KOPT-K1 (cell line): Measurements from ENCODE around the gene PCDH9.
"Not testable (repeated sequence)": the region's sequence is repeated elsewhere in the genome, so short reads cannot be mapped to it uniquely, and the experiment has no call there.

ENCODE experiments used
- H3K27ac ChIP-seq: fragments of 200-600 bp; sonication (generic); 2 replicates; pipeline ENCODE4 v1.5.1; 2016; ENCODE audit warnings: antibody characterized with exemption, mild to moderate bottlenecking, low read depth, low read length; ENCODE audit not compliant: poor library complexity, severe bottlenecking
- H3K36me3 ChIP-seq: fragments of 200-600 bp; sonication (generic); 2 replicates; pipeline ENCODE4 v1.5.1; 2017; ENCODE audit warnings: antibody characterized with exemption, mild to moderate bottlenecking, low read length, moderate library complexity; ENCODE audit not compliant: insufficient read depth
- H3K9me3 ChIP-seq: fragments of 200-600 bp; sonication (generic); 2 replicates; pipeline ENCODE4 v1.5.1; 2017; ENCODE audit warnings: antibody characterized with exemption, low read length, mild to moderate bottlenecking; ENCODE audit not compliant: insufficient read depth, poor library complexity, severe bottlenecking

PCDH9 gene

DNA sequence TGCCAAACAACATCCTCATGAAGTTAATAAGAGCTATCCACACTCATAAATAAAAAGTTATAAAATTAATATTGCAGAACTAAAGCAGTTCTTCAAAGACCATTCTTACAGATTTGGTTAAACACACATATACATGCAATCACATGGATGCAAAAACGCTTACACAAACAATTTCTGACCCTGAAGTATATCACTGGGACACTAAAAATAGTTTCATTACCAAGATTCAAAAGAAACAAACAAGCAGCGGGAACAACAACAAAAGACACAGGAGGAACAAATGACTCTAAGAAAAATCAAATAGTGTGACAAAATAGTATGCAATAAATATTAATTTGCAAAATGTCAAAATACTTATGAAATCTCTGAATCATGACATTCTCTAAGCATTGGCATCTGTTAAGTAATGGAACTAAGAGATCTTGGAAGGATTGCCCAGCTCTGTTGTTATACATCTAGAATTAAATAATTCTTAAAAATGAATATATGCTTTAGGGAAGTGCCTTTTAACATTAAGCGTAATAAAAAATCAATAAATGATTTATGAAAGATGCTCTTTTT is 132.2 kb downstream of the PCDH9 start:
- no peak overlapping the region for H3K27ac ChIP-seq
- H3K9me3 ChIP-seq: no peaks in the 10 kb centered on the region
- no peaks in the 10 kb centered on the region for H3K36me3 ChIP-seq

DNA sequence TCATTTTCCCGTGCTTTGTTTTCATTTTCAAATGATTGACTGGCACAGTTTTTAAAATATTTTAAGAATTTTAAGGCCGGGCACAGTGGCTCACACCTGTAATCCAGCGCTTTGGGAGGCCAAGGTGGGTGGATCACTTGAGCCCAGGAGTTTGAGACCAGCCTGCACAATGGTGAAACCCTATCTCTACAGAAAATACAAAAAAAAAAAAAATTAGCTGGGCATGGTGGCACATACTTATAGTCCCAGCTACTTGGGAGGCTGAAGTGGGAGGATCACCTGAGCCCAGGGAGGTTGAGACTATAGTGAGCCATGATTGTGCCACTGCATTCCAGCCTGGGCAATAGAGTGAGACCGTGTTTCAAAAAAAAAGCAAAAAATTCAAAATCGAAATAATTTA is 133.2 kb downstream of the PCDH9 start:
- H3K36me3 ChIP-seq, H3K9me3 ChIP-seq, H3K27ac ChIP-seq: not testable (repeated sequence)

DNA sequence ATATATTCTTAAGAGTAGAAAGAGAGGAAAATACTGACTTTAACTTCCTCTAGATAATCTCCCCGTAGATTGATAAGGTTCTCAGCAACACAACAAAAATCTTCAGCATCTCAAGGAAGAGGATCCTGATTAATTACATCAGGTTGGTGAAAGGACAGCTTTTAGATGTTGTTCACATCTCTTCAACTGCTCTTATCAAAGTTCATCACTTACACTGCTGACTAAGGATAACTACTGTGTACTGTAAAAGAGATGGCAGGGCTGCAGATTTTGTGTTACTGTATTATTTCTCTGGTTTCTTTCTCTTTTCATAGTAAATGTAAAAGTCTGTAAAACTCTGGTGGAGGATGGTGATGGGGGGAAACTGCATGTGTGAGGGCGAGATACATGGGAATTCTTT is 133.7 kb downstream of the PCDH9 start:
- H3K36me3 ChIP-seq: no peaks in the 10 kb centered on the region
- H3K9me3 ChIP-seq: no peaks in the 10 kb centered on the region
- H3K27ac ChIP-seq: no peak overlapping the region

DNA sequence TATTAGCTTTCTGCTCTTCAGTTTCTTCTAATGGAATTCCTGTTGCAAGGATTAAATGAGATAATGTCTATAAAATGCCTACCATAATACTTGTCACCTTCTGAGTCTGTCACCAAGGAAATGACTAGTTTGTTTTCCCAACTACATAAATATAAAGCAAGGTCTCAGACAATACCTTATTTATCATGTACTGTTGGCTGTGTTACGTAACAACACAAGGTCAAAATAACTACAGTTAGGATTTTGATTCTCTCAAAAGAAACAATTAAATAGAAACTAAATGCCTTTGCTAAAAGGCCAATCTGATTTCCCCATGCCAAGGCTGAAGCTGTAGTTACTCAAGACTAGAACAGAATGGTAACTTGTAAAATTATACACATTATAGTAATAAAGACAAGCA is 134.5 kb downstream of the PCDH9 start:
- no peaks in the 10 kb centered on the region for H3K9me3 ChIP-seq
- no peak overlapping the region for H3K27ac ChIP-seq
- H3K36me3 ChIP-seq: no peaks in the 10 kb centered on the region

DNA sequence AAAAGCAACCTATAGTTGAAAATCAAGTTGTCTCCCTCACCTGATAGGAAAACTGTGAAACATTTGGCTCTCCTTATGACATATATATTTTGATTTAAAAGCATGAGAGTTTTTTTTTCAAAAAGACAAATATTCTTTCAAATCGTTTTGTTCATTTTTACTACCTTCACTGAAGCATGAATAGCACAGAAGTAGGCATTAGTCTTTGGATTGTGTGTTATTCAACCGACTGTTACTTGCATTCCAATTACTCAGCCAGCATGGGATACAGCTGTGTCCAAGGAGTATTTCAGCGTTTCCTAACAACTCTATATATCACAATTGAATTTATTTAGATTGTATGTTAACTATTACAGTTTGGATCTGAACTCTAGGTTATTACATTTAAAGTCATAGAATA is 135.2 kb downstream of the PCDH9 start:
- no peak overlapping the region for H3K27ac ChIP-seq
- H3K36me3 ChIP-seq: no peaks in the 10 kb centered on the region
- no peaks in the 10 kb centered on the region for H3K9me3 ChIP-seq

DNA sequence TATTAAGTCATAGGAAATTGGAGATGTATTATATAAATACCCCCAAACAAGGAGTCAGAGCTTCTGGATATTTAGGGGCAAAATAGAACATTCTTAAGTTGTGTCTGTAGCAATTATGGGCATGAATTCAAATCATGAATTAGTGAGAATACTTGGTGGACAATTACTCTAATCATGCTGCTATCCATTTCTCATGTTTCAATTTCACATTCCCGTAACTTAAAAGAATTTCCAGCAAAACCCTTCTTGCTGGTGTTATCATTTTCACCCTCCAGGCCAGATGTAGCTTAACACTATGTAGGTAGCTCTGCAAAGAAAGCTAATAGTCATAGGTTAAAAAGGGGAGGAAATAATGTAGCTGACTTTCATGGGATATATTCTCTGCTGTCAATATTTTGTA is 136.1 kb downstream of the PCDH9 start:
- H3K36me3 ChIP-seq: no peaks in the 10 kb centered on the region
- H3K27ac ChIP-seq: no peak overlapping the region

DNA sequence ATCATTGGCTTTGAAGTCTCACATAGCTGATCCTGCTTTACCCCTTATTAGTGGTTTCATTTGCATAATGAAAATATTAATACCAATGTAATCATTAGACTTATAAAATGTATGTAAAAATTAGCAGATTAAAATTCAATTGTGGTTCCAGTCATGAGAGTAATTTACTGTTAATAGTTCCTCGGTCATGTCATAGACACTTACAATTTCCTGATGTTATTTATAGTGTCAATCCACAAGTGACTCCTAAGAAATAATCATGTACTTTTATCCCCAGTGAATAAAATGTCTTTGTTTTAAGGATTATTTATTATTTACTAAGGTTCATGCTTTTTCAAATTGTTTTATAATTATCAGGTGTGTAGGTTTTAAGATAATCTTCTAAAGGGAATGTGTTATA is 138.5 kb downstream of the PCDH9 start:
- H3K36me3 ChIP-seq: no peaks in the 10 kb centered on the region
- H3K27ac ChIP-seq: no peak overlapping the region
- no peaks in the 10 kb centered on the region for H3K9me3 ChIP-seq

More for the DNA sequence above, 136.1 kb downstream of the PCDH9 start:
- no peaks in the 10 kb centered on the region for H3K9me3 ChIP-seq

DNA sequence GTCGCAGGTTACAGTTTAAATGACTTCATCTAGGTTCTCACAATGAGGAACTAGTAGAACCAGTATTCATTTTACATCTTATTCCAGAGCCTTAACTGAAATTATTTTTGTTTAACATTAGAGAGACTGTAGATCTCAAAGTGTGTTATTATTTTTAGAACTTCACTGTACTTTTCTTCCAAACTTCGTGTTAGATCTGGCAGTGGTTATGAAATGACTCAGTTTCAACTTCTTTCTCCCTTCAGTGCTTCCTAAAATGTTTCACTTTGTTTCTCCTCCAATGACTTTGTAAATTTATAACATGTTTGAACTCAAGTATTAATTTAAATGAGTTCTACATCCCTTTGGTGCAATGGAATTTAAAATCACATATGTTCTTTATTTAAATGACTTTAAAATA is 139.3 kb downstream of the PCDH9 start:
- Histone ChIP-seq H3K9me3 (no peaks in the 10 kb centered on the region), H3K36me3 (no peaks in the 10 kb centered on the region), H3K27ac (no peak overlapping the region)

DNA sequence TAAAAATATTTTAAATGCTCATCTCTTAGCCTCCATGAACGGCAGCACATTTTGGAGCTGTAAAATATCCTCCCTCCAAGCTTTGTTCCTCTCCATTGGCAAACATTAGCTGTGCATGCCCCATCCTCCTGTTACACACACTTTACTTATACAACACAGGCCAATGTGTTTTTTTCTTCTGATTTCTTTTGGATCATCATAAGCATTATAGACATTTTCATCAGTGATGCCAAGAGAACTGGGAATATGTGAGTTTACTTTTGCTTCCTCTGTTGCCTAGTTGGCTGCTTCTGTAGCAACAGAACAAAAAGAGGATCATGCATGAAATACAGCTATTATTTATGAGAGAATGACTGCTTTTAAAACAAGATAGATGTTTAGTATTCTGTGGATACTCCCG is 142.6 kb downstream of the PCDH9 start:
- Histone ChIP-seq H3K9me3 (peaks cover 3% of the 10 kb centered on the region), H3K27ac (no peak overlapping the region), H3K36me3 (no peaks in the 10 kb centered on the region)

DNA sequence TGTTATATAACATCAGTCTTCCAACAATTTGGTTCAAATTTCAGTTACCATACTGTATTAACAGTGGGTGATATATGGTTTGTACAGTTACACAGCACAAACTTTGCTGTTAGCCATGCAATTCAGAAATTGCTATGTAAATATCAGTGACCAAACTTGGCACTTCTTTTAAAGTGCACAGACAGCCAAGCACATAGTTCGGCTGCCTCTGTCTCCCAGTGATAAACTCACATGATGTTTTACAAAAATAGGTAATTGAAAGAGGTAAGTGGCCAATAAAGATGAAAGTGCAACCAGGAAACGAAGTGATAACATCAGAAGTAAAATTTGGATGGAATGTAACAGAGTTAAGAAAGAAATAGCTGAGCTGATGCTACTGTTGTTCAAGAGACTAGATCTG is 143.9 kb downstream of the PCDH9 start:
- no peaks in the 10 kb centered on the region for H3K36me3 ChIP-seq
- H3K9me3 ChIP-seq: peaks cover 3% of the 10 kb centered on the region
- no peak overlapping the region for H3K27ac ChIP-seq

DNA sequence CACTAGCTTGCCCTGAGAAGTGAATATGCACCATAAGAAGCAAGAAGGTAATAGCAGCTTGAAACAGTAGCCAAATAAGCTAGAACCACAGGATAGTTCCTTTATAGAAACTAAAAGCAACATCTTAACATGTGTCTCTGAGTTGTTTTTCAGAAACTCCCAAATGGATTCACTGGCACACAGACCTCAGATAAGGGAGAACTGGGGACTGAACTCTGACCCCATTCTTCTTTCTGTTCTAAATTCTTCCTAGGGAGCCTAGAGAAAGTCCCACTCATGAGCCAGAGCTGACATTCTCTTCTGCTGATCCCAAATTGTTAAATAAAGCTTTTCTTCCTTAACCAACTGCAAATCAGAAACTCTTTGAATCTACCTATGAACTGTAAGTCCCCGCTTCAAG is 146.1 kb downstream of the PCDH9 start:
- no peaks in the 10 kb centered on the region for H3K36me3 ChIP-seq
- H3K27ac ChIP-seq: no peak overlapping the region

DNA sequence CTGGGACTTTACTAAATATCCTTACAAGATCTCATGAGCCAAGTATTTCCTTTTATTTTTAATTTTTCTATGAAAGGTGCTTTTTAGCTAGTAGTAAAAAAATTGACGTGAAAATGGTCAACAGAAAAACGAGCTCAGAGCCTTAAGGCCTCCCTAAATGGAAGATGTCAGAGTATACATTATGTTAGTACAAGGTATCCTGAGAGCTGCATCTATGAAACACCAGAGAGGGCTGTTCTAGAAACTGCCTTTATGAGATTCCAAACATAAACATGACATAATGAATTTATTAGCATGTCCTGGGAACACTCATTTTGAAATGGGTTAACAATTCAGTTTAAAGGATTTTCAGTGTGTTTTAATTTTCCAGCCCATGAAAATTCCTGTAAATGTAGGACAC is 146.6 kb downstream of the PCDH9 start:
- Histone ChIP-seq H3K9me3 (peaks cover 3% of the 10 kb centered on the region), H3K36me3 (no peaks in the 10 kb centered on the region), H3K27ac (no peak overlapping the region)

More for the DNA sequence above, 146.1 kb downstream of the PCDH9 start:
- peaks cover 3% of the 10 kb centered on the region for H3K9me3 ChIP-seq

DNA sequence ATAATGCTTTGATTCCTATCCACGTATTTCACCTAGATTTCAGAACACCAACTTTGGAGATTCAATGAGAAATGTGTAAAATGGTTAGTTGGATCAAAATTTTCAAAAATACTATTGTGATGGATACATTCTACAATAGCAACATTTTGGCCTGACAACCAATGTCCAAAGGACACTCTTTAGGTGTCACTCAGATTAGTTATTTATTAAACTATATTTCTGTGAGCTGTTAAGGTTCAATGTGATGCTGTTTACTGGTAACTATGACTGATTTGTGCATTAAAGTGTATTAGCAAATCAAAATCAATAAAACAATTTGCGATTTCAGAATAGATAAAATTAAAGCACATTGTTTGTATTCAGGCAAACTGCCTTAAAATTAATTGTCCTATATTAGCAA is 149.8 kb downstream of the PCDH9 start:
- Histone ChIP-seq H3K36me3 (no peaks in the 10 kb centered on the region), H3K9me3 (peaks cover 3% of the 10 kb centered on the region), H3K27ac (no peak overlapping the region)

DNA sequence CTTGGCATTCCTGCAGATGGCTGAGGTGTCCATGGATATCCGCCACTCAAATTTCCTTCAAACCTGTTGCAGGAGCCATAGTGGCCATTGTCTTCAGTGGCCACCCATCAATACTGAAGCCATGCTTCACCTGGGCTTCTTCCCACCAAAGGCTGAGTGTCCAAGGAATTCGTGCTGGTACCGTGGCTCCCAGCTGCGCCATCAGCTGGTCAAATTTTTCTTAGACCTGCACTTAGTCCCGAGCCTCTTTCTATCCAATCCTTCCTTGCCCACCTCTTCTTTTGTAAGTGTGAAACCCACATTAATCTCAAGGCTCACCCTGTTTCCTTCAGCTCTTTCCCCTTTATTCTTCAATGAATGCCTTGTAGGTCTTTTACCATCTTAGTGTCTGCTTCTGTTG is 152.1 kb downstream of the PCDH9 start:
- no peaks in the 10 kb centered on the region for H3K9me3 ChIP-seq

DNA sequence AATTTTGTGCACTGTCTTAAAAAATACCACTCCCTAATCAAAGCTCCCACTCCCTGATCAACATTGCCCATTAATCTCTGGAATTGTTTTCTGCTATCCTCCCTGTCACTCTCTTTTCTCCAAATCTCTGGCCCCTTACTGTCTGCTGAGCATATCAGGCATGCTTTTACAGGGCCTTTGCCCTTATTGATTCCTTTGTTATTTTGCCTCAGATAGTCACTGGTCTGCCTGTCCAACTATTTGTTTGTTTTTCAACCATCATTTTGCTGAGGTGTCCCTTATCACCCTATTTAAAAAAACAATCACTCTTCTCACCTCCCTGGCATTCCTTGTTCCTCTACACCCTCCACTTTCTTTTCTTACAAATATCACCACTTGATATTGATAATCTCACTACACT is 153.0 kb downstream of the PCDH9 start:
- Histone ChIP-seq H3K9me3 (no peaks in the 10 kb centered on the region), H3K36me3 (no peaks in the 10 kb centered on the region), H3K27ac (no peak overlapping the region)

More for the DNA sequence above, 152.1 kb downstream of the PCDH9 start:
- Histone ChIP-seq H3K36me3 (no peaks in the 10 kb centered on the region), H3K27ac (no peak overlapping the region)

DNA sequence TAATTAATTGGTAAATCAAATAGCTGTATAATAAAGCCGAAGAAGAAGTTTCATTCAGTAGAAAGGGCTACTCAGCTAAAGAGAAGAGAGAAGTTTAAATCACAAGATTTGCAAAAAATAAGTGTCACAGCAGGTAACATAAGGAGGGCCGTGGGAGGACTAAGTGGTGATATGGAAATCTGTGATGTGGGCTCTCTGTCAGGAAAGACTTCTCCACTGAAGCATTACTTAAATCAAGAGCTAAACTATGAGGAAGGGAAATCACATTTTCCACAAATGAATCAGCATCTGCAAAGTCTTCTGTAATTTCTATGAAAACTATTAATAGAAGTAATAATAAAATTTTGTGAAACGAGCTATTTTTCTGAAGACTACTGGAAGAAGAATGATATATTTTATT is 153.8 kb downstream of the PCDH9 start:
- no peaks in the 10 kb centered on the region for H3K36me3 ChIP-seq
- no peak overlapping the region for H3K27ac ChIP-seq
- H3K9me3 ChIP-seq: no peaks in the 10 kb centered on the region

DNA sequence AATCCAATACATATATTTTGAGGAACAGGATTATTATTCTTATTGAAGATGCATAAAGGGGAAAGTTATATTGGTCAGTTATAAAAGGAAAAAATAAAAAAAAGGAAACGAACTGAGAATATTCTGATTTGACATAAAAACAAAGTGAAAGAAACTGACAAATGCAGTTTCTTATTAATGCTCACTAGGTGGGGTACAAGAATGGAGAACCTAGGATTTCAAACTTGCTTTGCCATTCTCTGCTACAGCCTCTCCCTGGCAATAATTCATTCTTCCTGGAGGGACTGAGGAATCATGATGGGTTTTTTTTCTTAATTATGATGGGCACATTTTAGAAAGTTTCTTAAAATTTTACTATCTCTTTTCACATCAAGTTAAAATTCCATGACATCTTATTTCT is 154.9 kb downstream of the PCDH9 start:
- Histone ChIP-seq H3K9me3 (no peaks in the 10 kb centered on the region), H3K36me3 (no peaks in the 10 kb centered on the region), H3K27ac (no peak overlapping the region)
